ENCODE results near the gene TADA2A.
"Not testable (repeated sequence)": the region's sequence is repeated elsewhere in the genome, so short reads cannot be mapped to it uniquely, and the experiment has no call there.

TADA2A gene

GRCh38 chr17:37393352-37393751, 13.3 kb upstream of the TADA2A start:
- H3K4me3 ChIP-seq (ENCODE audit: low read length) = no peak overlapping the region
- DNase-seq (ENCODE audit: low read depth) = no peak
- no peak for TF ChIP-seq CTCF (IDR thresholded peaks at IDR 0.05; ENCODE audit: insufficient read depth, low read depth, low read length, missing control alignments)

GRCh38 chr17:37399265-37399803, 7.4 kb upstream of the TADA2A start:
- TF ChIP-seq CTCF (IDR thresholded peaks at IDR 0.05; ENCODE audit: insufficient read depth, low read depth, low read length, missing control alignments) = no peak
- DNase-seq (ENCODE audit: low read depth) = peak; percentile 64
- no peak overlapping the region for H3K4me3 ChIP-seq (ENCODE audit: low read length)

GRCh38 chr17:37400505-37400904, 6.2 kb upstream of the TADA2A start:
- no peak overlapping the region for H3K4me3 ChIP-seq (ENCODE audit: low read length)
- no peak for DNase-seq (ENCODE audit: low read depth)
- TF ChIP-seq CTCF (IDR thresholded peaks at IDR 0.05; ENCODE audit: insufficient read depth, low read depth, low read length, missing control alignments) = no peak

GRCh38 chr17:37405522-37405921, 1.2 kb upstream of the TADA2A start:
- H3K4me3 ChIP-seq (ENCODE audit: low read length) = peak overlapping the region; percentile 86
- DNase-seq (ENCODE audit: low read depth) = not testable (repeated sequence)

- DNase-seq (ENCODE audit: low read depth) = peak; percentile 41
- H3K4me3 ChIP-seq (ENCODE audit: low read length) = peak overlapping the region; percentile 86
- no peak for TF ChIP-seq CTCF (IDR thresholded peaks at IDR 0.05; ENCODE audit: insufficient read depth, low read depth, low read length, missing control alignments)
These were observed 591 bp upstream of the TADA2A start for GRCh38 chr17:37405955-37406634.

- not testable (repeated sequence) for DNase-seq (ENCODE audit: low read depth); H3K4me3 ChIP-seq (ENCODE audit: low read length)
These were observed 1.4 kb downstream of the TADA2A start for GRCh38 chr17:37408145-37408479.

GRCh38 chr17:37410357-37410756, 3.7 kb downstream of the TADA2A start:
- H3K4me3 ChIP-seq (ENCODE audit: low read length) = no peak overlapping the region
- no peak for TF ChIP-seq CTCF (IDR thresholded peaks at IDR 0.05; ENCODE audit: insufficient read depth, low read depth, low read length, missing control alignments)
- DNase-seq (ENCODE audit: low read depth) = no peak

- H3K4me3 ChIP-seq (ENCODE audit: low read length) = no peak overlapping the region
- DNase-seq (ENCODE audit: low read depth) = peak; percentile 10
- peak; percentile 19 for TF ChIP-seq CTCF (IDR thresholded peaks at IDR 0.05; ENCODE audit: insufficient read depth, low read depth, low read length, missing control alignments)
These were observed 7.3 kb downstream of the TADA2A start for GRCh38 chr17:37413875-37414519.
